Stimulated activated CD8-positive, alpha-beta memory T cell treated with anti-CD3 and anti-CD28 coated beads, Interleukin-15, amount 100 ng/mL, for 4 hours (primary cell): ENCODE measurements around the gene TNFAIP2.
"Not testable (repeated sequence)": the region's sequence is repeated elsewhere in the genome, so short reads cannot be mapped to it uniquely, and the experiment has no call there.

Experiments used
- DNase-seq, 2 donors: peaks; one replicate each; pipeline ENCODE4 v3.0.0-alpha.2; 2020; ENCODE audit warnings: low read depth in 2 of 2

Gene TNFAIP2

DNA sequence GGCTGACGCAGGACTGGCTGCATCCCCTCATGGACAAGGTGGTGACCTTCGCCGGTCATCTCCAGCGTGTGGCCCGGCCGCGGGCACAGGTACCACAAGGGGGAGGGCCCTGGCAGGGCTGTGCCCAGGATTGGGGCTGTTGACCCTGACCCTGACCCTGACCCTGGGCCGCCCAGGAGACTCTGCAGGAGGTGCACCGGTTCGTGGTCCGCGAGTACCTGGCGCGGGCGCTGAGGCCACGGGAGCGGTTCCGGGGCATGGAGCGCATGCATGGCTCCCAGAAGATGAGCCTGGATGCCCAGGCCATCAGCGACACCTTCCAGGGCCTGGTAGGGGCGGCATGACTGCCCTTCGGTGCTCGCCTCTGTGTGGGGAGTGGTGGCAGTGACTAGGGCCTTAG lies 15.8 kb upstream of the TNFAIP2 start:
- DNase-seq: no peak

DNA sequence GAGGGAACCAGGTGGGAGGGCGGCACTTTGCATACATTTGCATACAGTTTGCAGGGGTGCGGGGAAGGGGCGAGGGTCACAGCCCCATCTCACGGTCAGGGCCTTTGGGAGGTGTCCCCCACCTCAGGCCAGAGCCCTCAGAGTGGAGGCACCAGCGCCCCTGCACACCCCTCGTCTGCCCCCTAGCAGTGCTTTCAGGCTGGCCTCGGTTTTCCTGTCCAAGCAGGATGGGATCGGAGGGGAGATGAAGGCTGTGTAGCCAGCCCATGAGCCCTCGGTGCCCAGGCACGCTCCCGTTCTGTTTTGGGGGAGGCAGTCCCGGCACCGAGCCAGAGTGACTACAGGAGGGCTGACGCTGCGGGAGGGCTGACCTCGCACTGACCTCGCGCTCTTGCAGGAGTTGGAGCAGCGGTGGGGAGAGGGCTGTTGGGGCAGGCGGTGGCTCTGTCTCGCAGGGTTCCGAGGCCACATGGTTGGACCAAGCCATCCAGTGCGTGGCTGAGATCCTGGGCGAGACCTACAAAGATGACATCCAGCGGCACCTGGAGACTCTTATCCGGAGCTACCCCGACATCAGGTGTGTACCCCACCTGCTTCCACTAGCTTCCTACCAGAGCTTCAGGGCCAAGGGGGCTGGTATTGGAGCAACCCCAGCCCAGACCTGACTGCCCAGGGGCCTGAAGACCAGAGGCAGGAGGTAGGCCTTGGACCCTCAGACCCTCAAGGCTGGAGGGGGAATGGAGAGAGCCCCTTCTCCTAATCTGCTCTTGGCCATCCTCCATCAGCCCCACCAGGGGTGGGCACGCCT lies 15.1 kb upstream of the TNFAIP2 start:
- no peak for DNase-seq

DNA sequence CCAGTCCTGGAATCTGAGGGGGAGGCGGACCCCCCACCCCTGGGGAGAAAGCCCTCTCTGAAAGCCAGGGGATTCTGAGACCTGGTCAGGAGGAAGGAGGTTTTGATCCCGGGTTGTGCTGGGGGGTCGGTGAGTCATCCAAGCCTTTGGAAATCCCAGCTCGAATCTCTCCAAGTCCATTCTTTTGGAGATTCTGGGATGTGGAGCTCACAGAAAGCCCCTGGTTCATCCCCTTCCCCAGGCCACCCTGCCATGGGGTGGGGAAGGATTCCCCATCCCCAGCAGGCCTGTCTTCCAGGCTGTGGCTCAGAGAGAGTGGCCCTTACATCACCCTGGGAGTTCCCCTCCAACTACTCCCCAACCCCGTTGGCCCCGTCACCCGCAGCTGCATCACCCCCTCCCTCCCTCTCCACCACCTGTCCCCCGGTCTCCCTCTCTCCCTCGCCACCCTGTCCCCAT lies 14.5 kb upstream of the TNFAIP2 start:
- DNase-seq: no peak

DNA sequence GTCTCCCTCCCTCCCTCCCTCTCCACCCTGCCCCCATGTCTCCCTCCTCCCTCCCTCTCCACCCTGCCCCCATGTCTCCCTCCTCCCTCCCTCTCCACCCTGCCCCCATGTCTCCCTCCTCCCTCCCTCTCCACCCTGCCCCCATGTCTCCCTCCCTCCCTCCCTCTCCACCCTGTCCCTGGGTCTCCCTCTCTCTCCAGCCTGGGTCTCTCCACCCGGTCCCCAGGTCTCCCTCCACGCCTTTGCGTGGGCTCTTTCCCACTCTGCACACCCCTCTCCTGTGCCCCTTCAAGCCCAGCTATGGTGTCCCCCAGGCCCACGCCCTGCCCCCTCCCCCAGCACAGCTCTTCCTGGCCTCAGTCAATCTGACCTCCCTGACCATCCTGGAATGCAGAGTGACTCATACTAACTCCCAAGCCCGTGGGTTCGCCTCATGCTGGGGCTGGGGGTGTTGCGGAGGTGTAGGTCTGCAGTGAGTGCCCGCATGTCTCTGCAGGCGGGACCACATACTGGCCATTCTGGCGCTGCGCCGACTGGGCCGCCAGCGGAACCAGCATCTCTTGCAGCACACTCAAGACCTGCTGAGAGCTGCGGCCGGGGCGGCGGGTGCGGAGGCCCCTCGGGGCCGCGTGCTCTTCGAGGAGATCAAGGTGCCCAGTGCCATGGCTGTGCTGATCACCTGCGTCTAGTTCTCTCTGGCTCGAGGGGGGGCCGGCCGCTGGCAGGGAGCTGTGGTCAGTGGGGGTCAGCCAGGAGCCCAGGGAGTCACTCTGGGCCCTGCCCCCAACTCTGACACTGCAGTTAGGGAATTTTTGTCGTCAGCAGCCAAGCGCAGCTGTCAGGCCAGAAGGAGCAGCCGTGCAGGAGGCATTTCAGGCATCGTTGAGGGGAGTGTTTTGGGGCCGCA lies 13.5 kb upstream of the TNFAIP2 start:
- DNase-seq: no peak

DNA sequence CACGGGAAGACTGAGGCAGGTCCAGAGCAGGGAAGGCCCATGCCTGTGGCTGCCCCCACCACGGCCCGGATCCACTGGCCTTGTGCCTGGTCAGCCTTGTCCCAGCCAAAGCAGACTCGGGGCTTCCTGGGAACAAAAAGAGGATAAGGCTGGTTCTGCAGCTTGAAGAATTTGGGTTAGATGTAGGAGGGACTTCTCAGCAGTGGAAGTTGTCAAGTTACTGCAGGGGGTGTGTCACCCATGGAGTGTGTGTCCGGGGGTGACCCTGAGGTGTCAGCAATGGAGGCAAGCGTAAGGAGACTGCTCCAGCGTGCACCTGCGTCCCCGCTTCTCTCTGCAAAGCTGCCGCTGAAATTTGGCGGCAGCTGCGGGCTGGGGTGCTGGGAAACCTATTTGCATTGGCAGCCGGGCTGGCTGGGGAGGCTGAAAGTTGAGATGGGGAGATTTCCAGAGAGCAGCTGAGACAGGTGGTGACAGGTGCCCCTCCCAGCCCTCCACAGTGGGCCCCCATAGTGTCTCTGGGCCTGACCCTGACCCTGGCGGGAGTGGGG lies 12.5 kb upstream of the TNFAIP2 start:
- no peak for DNase-seq

DNA sequence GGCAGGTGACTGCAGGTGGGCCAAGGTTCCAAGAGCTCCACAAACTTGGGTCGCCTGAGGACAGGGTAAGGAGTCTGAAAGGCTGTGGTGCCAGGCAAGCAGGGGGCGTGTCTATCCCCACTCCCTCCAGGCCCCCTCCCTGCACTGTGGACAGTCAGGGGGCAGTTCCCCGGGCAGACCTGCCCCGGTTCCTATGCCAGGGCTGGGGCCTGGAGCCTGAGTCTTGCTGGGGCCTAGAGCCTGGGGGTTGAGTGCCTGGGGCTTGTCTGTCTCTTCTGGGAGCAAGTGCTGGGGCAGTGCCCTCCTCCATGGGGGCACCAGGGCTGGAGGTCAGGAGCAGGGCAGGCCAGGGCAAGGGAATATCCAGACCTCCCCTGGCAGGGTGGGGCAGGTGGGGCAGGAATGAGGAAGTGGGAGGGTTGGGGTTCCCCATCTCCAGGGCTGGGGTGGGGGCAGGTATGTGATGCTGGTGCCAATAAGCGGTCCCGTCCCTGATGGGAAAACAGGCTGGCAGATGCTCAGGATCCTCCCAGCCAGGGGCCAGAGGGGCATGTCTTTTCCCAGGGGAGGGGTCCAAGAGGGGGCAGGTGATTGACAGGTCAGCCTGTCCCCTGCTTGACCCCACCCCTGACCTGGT lies 11.9 kb upstream of the TNFAIP2 start:
- DNase-seq: no peak

DNA sequence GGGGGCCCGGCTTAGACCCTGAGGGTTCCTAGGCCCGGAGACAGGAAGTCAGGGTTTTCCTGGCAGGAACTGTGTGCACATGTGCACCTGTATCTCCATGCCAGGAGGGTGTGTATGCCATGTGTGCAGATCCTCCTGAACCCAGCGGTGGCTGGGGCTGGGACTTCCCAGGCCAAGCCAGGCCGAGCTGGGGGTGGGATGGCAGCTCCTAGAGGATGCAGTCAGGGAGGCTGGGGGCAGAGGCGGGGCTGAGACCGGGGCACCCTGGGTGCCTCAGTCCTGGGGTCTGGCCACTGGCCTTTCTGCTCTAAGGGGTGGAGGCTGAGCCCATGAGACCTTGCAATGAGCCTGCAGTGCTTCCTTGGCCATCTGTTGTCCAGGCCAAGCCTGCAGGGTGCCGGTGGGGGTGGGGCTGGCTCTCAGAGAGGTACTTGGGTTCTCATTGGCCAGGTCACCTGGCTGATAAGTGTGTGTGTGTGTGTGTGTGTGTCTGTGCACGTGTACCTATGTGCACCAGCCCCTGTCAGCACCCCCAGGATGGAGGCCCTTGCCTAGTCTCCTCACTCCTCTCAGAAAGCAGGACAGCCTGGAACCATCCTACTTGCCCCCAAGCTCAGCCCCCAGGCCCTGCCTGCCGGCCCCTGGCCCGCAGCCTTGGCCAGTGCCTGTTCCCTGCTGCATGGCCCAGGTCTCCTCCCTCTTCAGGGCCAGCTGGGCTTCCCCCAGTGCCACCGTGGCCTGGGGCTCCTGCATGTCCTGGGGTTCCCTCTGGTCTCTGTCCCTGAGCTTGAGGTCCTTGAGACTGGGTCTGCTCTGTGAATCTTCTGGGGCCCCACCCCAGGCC lies 10.6 kb upstream of the TNFAIP2 start:
- DNase-seq: no peak

DNA sequence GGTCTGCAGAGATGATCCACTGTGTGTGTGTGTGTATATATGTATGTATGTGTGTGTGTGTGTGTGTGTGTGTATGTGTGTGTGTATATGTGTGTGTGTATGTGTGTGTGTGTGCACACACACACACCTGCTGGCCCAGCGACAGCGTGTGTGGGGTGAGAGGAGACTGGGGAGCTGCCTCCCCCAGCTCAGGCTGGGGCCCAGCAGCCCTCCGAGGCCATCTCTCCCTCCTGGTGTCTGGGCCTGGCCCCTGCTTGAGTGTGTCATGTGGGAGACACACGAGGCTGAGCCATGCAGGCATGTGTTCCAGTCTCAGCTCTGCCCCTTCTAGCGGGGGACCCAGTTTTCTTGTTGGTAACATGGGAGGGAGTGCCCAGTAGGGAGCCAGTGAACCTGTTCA lies 10.0 kb upstream of the TNFAIP2 start:
- DNase-seq: no peak

DNA sequence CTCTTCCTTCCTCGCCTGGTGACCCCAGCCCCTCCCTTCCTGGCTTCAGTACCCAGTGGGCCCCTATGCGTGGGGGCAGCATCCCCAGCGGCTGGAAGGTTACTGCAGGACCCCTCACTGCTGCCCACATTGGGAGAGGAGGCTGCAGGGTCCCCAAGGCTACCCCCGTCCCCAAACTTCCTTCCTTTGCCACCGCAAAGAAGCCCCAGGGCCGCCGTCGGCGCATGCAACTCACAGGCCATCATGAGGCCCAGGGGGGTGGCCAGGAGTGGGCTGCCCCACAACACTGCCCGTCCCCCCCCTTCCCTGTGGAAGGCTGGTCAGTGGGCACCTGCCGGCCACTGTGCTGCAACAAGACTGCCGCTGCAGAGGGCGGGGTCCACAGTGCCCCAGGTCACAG lies 9.5 kb upstream of the TNFAIP2 start:
- no peak for DNase-seq

DNA sequence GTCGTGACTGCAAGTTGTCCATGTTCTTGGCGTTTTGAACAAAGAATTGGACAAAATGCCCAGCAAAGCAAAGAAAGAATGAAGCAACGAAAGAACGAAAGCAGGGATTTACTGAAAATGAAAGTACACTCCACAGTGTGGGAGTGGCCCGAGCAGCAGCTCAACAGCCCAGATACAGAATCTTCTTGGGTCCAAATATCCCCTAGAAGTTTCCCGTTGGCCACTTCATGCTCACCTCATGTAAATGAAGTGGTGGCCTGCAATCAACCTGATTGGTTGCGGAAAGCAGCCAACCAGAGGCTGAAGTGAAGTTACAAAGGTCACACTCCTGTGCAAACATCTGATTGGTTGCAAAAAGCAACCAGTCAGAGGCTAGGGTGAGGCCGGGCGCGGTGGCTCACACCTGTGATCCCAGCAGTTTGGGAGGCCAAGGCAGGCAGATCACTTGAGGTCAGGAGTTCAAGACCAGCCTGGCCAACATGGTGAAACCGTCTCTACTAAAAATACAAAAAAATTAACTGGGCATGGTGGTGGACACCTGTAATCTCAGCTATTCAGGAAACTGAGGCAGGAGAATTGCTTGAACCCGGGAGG lies 8.1 kb upstream of the TNFAIP2 start:
- DNase-seq: not testable (repeated sequence)

DNA sequence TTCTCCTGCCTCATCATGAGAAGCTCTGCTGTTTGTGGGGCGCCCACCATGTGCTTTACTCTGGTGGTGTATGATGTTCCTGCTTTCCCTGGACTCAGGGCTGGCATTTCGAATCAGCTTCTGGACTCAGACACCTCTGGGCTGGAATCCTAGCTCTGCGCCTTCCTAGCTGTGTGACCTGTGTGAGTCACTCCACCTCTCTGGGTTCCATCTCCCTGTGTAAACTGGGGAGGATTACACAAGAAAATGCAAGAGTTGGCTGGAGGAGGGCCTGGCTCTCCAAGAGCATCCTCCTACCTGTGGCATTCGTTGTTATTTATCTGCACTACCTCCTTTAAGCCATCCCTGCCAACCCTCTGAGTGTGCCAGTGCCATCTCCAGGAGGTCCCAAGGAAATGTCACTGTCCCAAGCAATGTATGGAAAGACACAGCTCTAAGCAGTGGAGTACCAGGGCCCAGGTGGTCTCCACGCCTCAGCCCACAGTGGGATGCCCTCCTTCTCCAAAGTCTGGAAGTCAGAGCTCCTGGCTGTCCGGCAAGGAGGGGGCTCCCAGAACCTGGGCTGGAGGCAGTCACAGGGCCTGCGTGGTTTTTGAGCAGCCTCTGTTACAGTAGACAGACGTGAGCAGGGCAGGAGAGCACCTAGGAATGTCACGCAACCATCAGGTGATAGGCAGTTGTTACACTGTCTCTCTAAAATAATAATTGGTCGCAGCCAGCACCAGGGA lies 7.3 kb upstream of the TNFAIP2 start:
- DNase-seq: no peak

DNA sequence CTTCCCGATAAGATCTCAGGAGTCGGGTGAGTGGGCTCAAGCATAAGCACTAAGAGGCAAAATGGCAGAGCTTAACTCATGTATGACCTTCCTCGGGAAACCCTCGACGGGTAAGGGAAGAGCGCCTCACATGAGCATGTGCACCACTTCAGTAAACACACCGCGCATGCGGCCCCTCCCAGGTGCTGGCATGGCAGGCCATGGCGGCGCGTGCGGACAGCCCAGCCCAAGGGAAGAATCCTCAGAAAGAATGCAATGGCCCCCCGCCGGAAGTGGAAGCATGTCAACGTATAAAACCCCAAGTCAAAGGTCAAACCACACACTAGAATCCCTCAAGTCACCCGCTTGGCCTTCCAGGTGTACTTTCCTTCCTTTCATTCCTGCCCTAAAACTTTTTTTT lies 6.6 kb upstream of the TNFAIP2 start:
- DNase-seq: no peak

DNA sequence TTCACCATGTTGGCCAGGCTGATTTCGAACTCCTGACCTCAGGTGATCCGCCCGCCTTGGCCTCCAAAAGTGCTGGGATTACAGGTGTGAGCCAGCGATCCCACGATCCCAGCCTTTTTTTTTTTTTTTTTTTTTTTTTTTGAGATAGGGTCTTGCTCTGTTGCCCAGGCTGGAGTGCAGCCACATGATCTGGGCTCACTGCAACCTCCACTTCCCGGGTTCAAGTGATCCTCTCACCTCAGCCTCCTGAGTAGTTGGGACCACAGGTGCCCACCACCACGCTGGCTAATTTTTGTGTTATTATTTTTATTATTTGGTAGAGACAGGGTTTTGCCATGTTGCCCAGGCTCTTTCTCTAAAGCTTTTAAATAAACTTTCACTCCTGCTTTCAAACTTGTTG lies 5.8 kb upstream of the TNFAIP2 start:
- not testable (repeated sequence) for DNase-seq

DNA sequence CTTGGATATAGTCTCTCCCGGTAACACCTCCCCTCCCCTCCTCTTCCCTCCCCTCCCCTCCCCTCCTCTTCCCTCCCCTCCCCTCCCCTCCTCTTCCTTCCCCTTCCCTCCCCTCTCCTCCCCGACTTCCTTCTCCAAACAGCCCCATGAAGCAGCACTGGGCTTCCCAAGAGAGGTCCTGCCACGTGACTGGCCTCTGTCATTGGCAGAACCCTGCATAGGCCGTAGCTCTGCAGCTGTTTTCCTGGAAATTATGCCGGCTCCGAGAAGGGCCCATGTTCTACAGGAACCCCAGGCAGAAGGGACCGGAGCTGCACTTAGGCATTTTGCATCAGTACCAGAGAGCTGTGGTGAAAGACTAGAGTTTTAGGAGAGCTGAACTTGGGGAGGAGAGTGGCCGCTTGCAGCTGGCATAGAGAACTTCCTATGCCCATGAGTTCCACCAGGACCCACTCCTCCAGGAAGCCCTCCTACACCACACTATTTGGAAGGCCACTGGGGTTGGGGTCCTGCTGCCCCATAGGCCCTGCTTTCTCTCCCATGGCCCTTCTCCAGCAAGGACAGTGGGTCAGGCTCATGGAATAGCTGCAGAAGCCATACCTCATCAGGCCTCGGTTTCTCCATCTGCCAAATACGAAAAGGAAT lies 5.1 kb upstream of the TNFAIP2 start:
- no peak for DNase-seq

DNA sequence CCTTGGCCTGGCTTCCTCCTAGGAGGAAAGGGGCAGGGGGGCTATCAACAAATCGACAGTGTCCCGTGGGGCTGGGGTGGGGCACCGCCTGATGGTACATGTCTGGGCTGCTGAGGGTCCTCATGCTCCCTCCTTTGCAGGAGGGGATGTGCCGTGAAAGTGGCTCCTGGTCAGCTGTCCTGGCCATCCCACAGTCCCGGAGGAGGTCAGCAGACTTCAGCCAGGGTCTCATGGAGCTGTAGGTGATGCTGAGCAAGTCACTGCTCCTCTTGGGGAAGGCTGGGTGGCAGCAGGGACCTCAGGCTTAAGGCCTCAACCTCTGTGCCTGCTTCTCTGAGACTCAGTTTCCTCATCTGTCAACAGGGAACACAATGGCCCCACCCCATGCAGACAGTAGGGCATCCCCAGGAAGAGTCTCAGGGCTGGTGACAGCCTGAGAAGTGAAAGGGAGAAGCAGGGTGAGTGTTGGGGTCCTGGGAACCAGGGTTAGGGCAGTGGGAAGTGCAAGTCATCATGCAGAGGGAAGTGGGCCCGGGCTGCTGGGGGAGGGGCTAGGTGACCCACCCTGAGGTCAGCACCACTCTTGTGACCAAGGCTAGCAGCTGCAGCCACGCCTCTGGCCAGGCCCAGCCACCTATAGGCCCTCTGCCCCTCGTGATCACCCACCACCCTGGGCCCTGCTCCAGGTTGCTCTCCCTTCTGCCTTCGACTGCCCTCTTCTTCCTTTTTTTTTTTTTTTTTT lies 4.4 kb upstream of the TNFAIP2 start:
- DNase-seq: no peak

DNA sequence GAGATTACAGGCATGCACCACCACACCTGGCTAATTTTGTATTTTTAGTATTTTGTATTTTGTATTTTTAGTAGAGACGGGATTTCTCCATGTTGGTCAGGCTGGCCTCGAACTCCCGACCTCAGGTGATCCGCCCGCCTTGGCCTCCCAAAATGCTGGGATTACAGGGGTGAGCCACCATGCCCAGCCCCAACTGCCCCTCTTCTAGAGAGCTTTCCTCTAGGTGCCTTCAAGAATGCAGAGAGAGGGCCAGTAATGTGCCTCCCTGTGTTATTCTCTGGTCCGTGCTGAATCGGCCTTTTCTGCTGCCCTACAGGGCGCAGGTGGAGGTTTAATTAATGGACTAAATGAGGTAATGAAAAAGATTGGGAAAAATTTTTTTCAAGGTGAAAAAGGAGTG lies 3.7 kb upstream of the TNFAIP2 start:
- DNase-seq: not testable (repeated sequence)

DNA sequence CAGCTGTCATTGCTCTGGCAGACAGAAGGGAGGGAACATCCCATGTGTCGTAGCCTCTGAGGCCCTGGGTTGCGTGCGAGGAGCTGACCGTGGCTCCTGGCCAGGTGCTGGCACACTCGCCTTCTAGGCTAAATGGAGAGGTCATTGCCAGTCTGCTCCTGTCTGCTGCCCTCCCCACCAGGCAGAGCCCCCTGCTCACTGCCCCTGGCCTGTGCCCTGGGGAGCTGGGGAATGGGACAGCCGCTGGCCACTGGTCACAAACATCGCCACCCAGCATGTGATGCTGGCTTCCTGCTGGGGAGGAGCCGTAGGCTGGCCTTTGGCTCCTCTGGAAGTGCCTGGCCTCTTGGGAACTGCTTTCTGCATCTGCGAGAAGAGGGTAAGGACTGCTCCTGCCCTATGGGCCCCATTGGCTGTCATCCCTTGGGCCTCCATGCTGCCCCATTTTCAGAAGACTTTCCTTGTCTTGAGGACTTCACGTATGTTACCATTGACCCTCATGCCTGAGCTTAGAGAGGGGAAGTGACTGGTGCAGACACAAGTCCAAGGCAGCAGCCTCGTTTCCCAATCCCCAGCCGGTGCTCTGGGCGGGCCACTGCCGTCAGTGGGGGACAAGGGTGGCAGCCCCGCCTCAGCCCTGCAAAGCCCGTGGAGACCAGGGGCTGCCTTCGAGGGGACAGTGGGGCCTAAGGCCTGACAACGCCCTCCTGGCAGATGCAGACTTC lies 2.0 kb upstream of the TNFAIP2 start:
- no peak for DNase-seq
